HG03196 (cell line): ENCODE measurements around the gene NPTXR.

ENCODE experiments used
- ATAC-seq: cut with Tn5 transposase; IDR thresholded peaks from one replicate; pipeline ENCODE4 v1.9.1; 2021; ENCODE audit not compliant: unreplicated experiment

NPTXR gene

DNA sequence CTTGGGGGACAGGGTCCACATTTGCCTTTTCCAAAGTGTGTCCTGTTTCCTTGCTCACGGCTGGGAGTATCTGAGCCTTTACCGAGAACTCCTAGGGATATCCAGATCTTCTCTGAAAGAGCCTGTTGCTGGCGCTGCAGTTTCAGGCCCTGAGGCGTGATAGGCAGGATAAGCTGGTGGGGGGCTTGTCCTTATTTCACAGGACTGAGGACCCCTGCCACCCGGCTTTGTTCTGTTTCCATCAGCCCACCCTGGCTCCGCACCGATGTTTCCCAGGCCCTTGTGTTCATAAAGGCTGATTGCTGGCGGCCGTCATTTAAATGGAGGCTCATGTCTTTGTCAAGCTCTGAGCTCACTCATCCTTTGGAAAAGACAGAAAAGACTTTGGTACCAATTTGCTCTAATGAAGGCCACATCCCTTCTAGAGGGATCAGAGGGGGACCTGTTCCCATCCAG, 9.4 kb upstream of the NPTXR start:
- no peak for ATAC-seq

DNA sequence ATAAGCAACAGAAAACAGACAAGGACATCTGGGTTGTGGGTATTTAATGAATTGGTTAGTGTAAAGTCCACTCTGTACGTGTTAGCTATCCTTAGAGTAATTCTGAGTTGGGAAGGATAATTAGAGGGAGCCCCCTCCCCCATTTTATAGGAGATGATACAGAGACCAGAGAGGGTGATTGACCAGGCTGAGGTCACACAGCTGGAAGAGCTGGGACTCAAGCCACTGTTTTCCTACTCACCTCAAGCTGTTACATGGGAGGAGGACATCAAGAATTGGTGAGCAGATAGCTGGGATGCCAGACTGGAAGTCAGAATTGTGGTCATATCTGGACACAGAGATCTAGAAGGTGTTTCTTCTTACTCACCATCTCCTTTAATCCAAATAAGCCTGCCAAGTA, 8.7 kb upstream of the NPTXR start:
- no peak for ATAC-seq

DNA sequence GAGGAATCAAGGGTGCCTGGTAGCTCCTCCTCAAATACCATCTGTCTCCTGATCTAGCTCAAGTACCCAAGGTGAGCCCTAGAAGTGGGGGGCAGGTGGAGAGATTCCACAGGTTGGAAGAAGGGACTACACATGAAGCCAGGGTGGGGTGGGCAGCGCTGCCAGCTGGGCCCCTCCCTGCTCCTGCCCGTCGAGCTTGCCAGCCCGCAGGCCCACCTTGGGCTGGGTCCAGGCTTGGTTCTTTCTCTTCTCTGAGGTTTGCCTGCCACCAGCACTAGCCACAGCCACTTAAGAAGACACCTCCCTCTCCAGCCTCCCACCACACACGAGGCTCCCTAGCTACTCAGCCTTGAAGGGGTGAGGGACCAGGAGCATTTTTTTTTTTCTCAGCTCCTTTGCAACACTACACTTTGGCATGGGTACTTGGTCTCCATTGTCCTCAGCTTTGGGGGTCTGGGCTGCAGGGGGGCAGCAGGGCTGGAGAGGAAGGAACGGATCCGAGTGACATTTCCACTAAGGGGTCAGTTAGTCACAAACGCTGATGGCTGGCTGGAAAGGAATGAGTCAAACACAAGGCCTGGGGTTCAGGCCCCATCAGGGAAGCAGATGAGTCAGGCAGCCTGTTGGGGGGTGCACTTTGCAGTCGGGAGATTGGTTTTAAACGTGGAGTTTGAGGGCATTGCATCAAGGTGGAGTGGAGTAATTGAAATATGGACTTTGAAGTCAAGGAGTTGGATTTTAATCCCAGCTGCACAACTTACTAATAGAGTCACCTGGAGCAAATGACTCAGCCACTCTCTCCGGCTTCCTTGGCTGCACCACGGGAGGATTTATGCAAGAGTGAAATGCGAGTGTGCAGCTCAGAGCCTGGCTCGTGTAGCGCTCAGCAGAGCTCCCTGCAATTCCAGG, 7.4 kb upstream of the NPTXR start:
- no peak for ATAC-seq

DNA sequence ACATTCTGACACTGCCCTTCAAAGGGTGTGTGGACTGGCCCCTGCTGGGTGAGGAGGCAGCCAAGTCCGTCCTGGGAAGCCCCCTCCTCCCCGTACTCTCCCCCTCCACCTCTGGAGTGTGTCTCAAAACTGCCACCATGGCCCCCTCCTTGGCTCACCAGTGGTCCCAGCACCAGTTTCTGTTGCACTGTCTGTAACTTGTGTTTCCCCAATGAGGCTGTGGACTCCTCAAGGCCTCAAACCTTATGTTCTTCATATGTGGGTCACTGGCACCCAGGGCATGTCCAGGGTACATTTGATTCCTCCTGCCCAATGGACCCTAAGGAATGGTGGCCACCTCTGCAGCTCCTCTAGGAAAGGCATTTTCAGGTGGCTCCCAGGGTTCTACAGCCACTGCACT, 6.6 kb upstream of the NPTXR start:
- ATAC-seq, result no peak

DNA sequence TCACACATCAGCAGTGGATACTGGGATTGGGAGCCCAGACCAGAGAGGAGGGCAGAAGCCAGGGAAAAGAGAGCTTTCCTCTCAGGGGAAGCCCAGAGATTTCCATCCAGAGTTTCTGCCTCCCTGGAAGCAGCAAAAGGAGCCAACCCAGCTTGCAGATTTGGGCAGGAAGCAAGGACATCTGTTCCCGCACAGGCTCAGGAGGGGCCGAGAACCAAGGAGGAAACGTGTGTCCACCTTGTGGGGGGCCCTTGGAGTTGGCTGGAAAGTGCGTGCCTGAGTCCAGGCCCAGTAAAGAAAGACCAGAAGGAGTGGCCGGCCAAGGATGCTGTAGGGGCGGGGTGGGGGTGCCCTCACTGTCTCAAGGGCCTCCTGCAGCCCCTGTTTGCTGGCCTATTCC, 6.0 kb upstream of the NPTXR start:
- ATAC-seq, result no peak

DNA sequence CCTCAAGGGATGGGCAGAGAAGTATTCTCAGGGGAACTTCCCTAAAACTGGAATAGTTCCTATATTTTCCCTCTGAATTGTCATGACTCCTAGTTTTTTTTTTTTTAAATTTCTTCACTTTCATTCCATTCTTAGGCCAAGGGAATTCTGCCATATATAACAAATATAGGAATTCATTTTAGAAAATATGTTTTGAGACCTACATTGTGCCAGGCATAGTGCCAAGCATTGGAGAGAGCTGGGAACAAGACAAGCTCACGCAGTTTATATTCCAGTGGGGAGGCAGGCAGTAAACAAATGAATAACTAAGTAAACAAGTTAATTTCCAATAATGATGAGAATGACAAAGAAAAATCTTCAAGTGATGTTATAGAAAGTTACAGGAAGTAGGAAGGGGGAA, 2.6 kb upstream of the NPTXR start:
- ATAC-seq, result no peak

DNA sequence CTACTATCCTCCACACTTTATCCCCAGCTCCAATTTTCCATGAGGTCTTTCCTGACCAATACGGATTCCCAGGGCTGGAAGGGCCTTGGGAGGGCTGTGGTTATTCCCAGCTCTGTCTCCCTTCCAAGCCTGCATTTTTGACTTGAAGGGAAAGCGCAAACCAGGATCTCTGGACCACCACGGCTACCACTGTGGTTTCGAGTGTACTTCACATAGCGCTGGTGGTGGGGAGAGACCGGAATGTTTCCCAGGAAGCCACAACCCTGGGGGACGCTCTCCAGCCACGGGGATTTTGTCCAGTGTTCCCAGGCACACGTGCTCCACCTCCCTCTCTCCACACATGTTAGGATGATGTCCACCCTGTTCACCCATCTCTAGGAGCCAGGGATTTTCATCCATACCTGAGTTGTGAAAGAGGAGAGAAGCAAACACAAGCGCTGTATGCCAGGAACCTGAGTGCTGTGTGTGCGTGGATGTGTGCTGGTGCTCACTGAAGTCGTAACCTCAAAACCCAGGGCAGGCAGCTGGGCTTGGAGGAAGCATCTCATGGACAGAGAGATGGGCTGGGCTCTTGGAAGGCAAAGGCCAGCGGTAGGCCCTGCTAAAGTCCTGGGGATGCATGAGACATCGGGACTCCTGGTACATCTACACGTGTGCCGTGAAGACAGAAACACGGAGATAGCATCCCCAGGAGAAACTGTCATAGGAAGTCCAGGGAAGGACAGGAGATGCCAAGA, 1.3 kb upstream of the NPTXR start:
- ATAC-seq, result no peak

DNA sequence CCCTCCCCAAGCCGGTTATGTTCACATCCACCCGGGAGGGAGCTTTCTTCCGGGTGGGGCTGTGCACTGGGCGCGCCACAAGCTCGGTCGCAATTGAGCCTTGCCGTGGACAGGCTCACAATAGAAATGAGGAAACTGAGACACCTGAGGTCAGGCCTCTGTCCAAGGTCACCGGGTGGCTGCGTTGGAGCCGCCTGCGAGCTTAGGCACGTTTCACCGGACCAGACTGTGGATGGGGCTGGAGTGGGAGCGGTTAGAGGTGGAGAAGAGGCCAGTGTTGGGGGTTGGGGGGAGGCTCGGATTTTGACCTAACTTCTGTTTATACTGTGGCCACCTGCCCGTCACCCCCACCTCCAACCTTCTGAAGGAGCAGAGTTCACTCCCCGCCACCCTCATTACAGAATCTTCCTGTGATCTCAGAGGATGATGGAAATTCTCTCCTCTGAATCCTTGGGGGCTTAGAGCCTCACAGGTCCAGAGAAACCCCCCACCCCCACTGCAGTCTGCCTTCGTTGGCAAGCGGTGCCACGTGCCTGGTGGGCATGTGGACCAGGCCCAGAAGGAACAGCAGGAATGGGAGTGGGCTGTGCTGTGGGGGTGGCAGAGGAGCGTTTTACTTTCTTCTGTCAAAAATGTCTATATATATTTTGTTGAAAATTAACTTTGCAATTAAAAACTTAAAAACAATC, 631 bp upstream of the NPTXR start:
- ATAC-seq, result no peak

DNA sequence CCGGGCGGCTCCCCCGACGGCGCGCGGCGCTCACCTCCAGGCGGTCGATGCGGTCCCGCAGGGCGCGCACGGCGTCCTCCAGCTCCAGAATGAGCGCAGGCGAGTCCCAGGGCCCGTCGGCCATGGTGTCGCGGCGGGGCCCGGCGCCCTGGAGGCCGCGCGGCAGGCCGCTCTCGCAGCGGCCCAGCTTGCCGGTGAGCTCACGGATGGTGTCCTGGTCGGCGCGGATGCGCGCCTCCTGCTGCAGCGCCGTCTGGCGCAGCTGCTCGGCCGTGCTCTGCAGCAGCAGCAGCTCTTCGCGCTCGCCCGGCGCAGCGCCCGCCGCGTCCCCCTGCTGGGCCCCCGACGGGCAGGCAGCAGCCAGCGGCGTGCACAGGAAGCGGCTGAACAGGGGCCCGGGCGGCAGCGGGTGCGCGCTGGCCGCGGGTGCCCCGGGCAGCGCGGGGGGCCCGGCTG, 599 bp downstream of the NPTXR start:
- ATAC-seq, result no peak

DNA sequence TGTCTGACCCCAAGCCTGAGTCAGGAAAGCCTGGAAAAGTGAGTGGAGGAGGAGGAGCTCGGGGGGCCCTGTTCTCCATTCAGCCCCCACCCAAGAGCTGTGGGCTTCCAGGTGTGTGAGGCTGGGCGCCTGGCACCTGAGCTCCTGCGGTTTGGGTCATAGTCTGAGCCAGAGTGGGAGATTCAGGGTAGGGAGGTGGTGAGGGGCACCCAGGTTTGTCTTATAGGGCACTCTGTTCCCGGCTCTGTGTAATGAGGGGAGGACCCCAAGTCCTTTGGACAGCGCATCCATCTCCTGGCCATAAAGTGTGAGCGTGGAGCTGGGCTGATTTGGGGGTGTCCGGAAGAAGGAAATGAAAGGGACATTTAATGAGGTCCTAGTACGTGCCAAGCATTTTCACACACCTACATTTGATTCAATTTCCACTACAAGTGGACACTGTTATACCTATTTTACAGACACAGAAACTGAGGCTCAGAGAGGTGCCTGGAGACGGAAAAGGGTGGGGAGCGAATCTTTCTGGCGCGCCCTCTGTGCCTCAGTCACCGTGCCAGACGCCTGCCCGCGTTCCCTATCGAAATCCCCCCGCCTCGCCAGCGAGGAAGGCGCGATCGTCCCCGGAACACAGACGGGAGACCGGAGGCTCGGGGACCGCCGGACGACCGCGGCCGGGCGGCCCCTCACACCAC, 1.2 kb downstream of the NPTXR start:
- no peak for ATAC-seq

DNA sequence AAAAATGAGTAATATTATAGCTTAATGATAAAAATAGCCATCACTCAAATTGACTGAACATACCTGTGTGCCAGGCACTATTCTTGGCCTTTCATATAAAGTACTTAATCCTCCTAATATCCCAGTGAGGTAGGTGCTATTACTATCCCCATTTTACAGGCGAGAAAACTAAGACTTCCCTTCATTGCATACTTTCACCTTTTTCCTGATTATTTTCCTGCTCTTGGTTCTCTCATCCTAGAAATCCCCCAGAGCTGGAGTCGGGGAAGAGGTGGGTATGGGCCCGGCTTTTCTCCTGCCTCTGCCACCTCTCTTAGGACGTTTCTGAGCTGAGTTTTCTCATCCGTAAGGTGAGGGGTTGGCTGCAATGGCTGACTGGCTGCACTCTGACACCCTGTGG, 2.2 kb downstream of the NPTXR start:
- no peak for ATAC-seq

DNA sequence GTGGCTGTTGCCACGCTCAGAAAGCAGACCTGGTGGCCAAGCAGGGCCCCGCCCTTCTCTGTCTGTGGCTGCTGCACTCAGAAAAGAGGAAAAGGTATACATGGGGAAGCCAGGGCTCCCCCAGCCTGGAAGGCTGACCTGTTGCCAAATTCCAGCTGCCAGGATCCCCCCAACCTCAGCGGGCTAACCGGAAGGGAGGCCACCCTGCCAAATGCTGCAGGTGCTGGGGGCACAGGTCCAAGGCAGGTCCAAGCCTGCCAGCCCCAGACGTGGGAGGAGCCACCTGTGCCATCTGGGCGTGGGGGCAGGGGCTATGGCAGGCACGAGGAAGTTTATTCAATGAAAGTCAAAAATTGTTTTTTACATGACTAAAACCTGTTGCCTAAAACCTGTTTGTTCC, 2.6 kb downstream of the NPTXR start:
- ATAC-seq, result no peak

DNA sequence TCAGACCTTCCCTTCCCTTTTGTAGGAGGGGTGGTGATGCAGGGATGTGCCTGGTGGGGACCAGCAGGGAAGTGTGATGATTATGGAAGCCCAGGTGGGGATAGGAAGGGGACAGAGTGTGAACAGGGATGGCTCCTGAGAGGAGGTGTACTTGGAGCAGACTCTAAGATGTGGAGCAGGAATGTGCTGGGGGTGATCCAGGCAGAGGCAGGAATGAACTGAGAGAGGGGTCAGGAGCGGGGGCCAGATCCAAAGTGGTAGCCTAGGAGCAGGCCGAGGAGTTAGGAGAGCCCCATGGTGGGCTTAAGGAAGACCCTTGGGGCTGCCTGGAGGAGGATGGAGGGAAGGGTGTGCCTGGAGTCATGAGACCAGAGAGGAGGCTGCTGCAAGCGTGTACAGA, 3.7 kb downstream of the NPTXR start:
- ATAC-seq, result no peak

DNA sequence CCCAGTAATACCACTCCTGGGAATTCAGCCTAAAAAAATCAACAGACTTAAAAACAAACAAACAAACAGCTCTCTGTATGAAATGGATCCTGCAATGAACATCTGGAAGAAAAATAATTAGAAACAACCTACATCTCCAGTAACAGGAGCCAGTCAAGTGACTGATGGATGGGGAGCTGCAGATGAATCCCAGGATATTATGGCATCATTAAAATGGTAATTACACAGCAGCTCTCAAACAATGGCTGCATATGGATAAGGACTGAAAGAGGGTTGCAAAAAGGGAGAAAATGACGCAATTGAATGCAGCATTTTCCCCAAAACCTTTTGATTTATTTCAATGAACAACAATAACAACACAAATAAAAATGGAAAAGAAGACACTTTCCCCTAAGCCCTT, 4.1 kb downstream of the NPTXR start:
- ATAC-seq, result no peak

DNA sequence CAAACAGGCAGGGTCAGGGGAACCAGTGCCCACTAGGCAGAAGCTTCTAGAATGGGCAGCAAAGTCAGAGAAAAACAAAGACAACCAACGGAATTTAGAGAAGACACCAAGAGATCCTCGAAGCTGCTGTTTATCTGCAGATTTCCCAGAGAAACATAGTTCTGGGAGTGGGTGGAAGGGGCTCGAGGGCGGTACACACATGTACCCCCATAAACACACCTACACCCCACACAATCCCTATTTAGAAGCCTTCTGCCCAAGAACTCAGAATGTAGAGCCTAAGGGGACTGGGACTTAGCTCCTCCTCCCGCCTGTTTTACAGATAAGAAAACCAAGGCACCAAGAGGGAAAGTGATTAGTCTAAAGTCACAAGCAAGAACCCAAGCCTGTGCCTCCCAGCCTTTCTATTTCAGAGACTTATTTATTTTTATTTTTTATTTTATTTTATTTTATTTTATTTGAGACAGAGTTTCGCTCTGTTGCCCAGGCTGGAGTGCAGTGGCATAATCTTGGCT, 6.4 kb downstream of the NPTXR start:
- no peak for ATAC-seq

DNA sequence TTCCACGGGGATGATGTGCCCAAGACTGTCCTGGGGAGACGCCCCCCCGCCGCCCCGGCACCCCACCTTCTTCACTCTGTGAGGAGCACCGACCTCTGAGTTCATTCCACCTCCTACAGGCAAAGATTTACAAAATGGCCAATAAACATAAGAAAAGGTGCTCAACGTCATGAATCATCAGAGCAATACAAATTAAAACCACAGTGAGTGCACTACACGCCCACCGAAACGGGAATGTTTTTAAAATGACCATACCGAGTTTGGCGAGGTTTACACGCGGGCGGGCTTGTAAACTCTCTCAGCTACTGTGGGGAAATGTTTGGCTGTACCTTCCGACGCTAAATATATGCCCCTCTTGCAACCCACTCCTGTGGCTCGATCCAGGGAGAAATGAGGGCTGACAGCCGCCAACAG, 7.9 kb downstream of the NPTXR start:
- no peak for ATAC-seq

DNA sequence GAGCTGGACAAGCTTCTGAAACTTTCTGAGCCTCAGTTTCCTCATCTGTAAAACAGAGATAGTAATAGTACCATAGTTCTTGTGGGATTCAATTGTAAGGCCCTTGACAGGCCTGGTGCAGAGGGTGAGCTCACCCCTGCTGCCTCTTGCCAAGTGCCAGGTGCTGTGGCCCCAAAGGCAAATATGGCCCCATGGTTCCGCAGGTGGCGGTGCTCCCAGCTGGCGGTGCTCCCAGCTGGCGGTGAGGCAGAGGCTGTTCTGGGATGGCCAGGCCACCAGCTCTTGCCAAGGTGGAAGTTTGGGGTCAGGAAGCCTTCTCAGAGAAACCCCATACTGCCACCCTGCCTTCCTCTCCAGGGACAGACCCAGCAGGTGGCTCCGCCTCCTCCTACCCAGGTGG, 8.8 kb downstream of the NPTXR start:
- no peak for ATAC-seq

DNA sequence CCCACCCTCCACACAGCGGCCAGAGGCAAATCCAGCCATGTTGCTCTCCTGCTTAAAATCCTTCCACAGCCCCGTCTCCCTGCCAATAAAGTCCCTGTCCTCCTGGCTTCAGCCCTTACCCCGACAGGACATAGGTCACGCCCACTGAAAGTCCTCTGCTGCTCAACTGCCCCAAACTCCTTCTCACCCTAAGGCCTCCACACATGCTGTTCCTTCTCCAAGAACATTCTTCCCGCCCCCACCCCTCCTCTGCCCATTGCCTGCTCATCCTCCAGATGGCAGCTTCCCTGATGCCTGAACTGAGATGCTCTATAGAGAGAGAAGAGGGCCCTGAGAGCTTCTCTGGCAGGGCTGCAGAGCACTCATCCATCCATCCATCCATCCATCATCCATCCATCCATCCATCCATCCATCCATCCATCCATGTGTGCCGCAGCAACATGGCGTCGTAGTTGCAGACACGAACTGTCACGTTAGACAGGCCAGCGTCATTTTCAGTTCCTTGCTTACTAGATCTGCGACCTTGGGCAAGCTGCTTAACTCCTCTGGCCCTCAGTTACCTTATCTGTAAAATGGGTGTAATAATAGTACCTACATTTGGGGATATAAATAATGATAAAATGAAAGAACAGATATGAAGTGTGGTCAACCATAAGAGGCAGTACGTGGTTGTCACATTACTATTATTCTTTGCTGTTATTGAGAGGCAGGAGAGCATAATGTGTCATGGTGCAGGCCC, 9.4 kb downstream of the NPTXR start:
- ATAC-seq, result no peak

DNA sequence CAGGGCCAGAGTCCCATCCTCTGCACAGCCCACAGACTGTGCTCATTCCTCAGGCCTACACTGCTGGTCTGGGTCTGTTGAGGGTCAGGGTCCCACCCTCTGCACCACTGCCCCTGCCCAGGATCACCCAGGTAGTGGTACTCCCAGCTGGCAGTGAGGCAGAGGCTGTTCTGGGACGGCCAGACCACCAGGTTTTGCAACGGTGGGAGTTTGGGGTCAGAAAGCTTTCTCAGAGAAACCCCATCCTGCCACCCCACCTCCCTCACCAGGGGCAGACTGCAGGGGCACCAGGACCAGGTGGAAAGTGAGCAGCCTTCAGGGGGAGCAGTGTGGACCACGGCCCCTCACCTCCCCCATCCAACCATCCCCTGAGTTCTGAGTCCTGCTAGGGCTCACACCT, 10.8 kb downstream of the NPTXR start:
- ATAC-seq, result no peak
